NCI-H2196 treated with DMSO at 0.1 percent for 48 hours (cell line): ENCODE data around the gene FAM20B.

Experiments
- DNase-seq: peaks from one replicate; lab custom pipeline; 2025; ENCODE audit not compliant: unreplicated experiment; lab: John Stamatoyannopoulos, UW

Gene FAM20B

GRCh38 chr1:179047636-179047997 is 21.9 kb downstream of the FAM20B start:
- DNase-seq = no peak

GRCh38 chr1:179048339-179049124 is 22.8 kb downstream of the FAM20B start:
- DNase-seq = no peak

GRCh38 chr1:179052776-179053175 is 27.1 kb downstream of the FAM20B start:
- no peak for DNase-seq

GRCh38 chr1:179053486-179053885 is 27.8 kb downstream of the FAM20B start:
- no peak for DNase-seq

- DNase-seq = no peak
Measured at GRCh38 chr1:179055937-179056336, 30.2 kb downstream of the FAM20B start.

- DNase-seq = no peak
Measured at GRCh38 chr1:179058487-179059483, 33.1 kb downstream of the FAM20B start.

GRCh38 chr1:179061360-179062282 is 35.9 kb downstream of the FAM20B start:
- no peak for DNase-seq

- no peak for DNase-seq
Measured at GRCh38 chr1:179066471-179066870, 40.8 kb downstream of the FAM20B start.

- no peak for DNase-seq
Measured at GRCh38 chr1:179077396-179077795, 51.7 kb downstream of the FAM20B start.

GRCh38 chr1:179079113-179079761 is 53.5 kb downstream of the FAM20B start:
- DNase-seq = peak; percentile 60

GRCh38 chr1:179080866-179081686 is 55.4 kb downstream of the FAM20B start:
- no peak for DNase-seq

GRCh38 chr1:179081687-179082332 is 56.1 kb downstream of the FAM20B start, which contains the start of gene TOR3A:
Gene TOR3A (plus strand): TSS chr1:179082070. CDS start chr1:179082129, 59 bp downstream.
- DNase-seq = peak; percentile 75

GRCh38 chr1:179082333-179082998 is 56.8 kb downstream of the FAM20B start:
- DNase-seq = no peak

- DNase-seq = no peak
Measured at GRCh38 chr1:179082999-179083335, 57.3 kb downstream of the FAM20B start.

- DNase-seq = no peak
Measured at GRCh38 chr1:179083533-179083932, 57.8 kb downstream of the FAM20B start.

- no peak for DNase-seq
Measured at GRCh38 chr1:179087665-179088064, 62.0 kb downstream of the FAM20B start.

- DNase-seq = no peak
Measured at GRCh38 chr1:179089827-179090482, 64.3 kb downstream of the FAM20B start.

GRCh38 chr1:179090522-179090921 is 64.8 kb downstream of the FAM20B start:
- DNase-seq = no peak
